Muscle of back (tissue), 11 donors: Measurements from ENCODE around the gene BAHCC1. TPM values are rescaled to one million over a fixed set of nuclear protein-coding genes. Genes with fewer than 3 reads are reported as not detected.

Experiments used
- DNase-seq, 3 donors: peaks; one replicate each; pipeline versions ENCODE4 v3.0.0 to v3.0.0-alpha.2; 2013
- polyA plus RNA-seq, 10 donors: library from polyadenylated mRNA; unstranded; fragments of 120-200 nt; gene quantifications; one replicate each; pipeline ENCODE4 v1.2.1, GENCODE V29; 2013; ENCODE audit not compliant: insufficient read length in 10 of 10

Gene BAHCC1
- polyA plus RNA-seq, 10 donors, result 6.9 to 15.7 (median 12.1) TPM

- DNase-seq, result no peak
These were observed 14.1 kb downstream of the BAHCC1 start for GRCh38 chr17:81409190-81409935.

GRCh38 chr17:81410852-81411251 is 15.6 kb downstream of the BAHCC1 start:
- no peak for DNase-seq

- DNase-seq, result no peak
These were observed 16.0 kb downstream of the BAHCC1 start for GRCh38 chr17:81411305-81411704.

- DNase-seq, result peak in 1 of 3 donors; percentile 90
These were observed 17.3 kb downstream of the BAHCC1 start for GRCh38 chr17:81412490-81413093.

- no peak for DNase-seq
These were observed 18.4 kb downstream of the BAHCC1 start for GRCh38 chr17:81413497-81414135.

GRCh38 chr17:81414756-81415516 is 19.7 kb downstream of the BAHCC1 start:
- no peak for DNase-seq

GRCh38 chr17:81415681-81416080 is 20.4 kb downstream of the BAHCC1 start:
- no peak for DNase-seq

- no peak for DNase-seq
These were observed 21.4 kb downstream of the BAHCC1 start for GRCh38 chr17:81416612-81417011.

GRCh38 chr17:81417049-81417878 is 22.0 kb downstream of the BAHCC1 start:
- peak in 2 of 3 donors; percentile 58 to 82 for DNase-seq

GRCh38 chr17:81417879-81418709 is 22.8 kb downstream of the BAHCC1 start:
- DNase-seq, result no peak

GRCh38 chr17:81418710-81419318 is 23.6 kb downstream of the BAHCC1 start:
- DNase-seq, result no peak

GRCh38 chr17:81419319-81419885 is 24.1 kb downstream of the BAHCC1 start:
- DNase-seq, result peak; percentile 81 to 96 (median 95)

GRCh38 chr17:81419886-81420768 is 24.9 kb downstream of the BAHCC1 start:
- DNase-seq, result peak in 1 of 3 donors; percentile 77

- DNase-seq, result no peak
These were observed 25.7 kb downstream of the BAHCC1 start for GRCh38 chr17:81420769-81421462.

- DNase-seq, result peak in 2 of 3 donors; percentile 72 to 90
These were observed 27.8 kb downstream of the BAHCC1 start for GRCh38 chr17:81422776-81423697.

- no peak for DNase-seq
These were observed 28.4 kb downstream of the BAHCC1 start for GRCh38 chr17:81423698-81424071.
